ENCODE measurements around the gene IPO5.

- TF ChIP-seq CTCF (conservative IDR thresholded peaks at IDR 0.05) = no peak
- TF ChIP-seq EZH2 (IDR thresholded peaks at IDR 0.05; ENCODE audit: low read depth) = no peak
These were observed 105.8 kb downstream of the IPO5 start for GRCh38 chr13:98059276-98059675.
